Gastroesophageal sphincter (tissue), 3 donors: ENCODE measurements around the gene CDH24.

Experiments used
- POLR2A ChIP-seq, 2 donors: fragments of 450-650 bp; IDR thresholded peaks; one replicate each; pipeline ENCODE4 v1.6.1; 2017; ENCODE audit warnings: antibody characterized with exemption in 2 of 2, mild to moderate bottlenecking in 2 of 2, moderate library complexity in 1 of 2
- POLR2AphosphoS5 ChIP-seq: sonication (generic); formaldehyde crosslinking; IDR thresholded peaks from one replicate; pipeline ENCODE4 v1.6.1; 2017; ENCODE audit warnings: antibody characterized with exemption
- TF ChIP-seq, protein P1 (sequence below), 4 experiments: fragments of 200-600 bp in 2 of 4; fragments of 450-650 bp in 2 of 4; sonication (generic) in 1 of 4; IDR thresholded peaks; one replicate each; pipeline ENCODE4 v1.5.1; 2017 to 2019; ENCODE audit warnings: antibody characterized with exemption in 4 of 4, mild to moderate bottlenecking in 2 of 4, moderate library complexity in 2 of 4

DNA sequence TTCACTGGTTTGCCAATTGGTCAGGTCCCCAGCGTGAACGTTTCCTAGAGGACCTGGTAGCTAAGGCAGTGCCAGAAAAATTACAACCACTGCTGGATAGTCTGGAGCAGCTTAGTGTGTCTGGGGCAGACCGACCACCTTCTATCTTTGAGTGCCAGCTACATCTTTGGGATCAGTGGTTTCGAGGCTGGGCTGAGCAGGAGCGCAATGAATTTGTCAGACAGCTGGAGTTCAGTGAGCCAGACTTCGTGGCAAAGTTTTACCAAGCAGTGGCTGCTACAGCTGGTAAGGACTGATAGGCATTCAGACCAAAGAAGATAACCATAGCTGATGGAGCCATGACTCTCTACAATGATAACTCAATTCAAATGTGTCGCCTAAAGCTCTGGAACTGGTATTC is 40.5 kb upstream of the CDH24 start:
- TF ChIP-seq, protein P1, sequence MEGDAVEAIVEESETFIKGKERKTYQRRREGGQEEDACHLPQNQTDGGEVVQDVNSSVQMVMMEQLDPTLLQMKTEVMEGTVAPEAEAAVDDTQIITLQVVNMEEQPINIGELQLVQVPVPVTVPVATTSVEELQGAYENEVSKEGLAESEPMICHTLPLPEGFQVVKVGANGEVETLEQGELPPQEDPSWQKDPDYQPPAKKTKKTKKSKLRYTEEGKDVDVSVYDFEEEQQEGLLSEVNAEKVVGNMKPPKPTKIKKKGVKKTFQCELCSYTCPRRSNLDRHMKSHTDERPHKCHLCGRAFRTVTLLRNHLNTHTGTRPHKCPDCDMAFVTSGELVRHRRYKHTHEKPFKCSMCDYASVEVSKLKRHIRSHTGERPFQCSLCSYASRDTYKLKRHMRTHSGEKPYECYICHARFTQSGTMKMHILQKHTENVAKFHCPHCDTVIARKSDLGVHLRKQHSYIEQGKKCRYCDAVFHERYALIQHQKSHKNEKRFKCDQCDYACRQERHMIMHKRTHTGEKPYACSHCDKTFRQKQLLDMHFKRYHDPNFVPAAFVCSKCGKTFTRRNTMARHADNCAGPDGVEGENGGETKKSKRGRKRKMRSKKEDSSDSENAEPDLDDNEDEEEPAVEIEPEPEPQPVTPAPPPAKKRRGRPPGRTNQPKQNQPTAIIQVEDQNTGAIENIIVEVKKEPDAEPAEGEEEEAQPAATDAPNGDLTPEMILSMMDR (IDR thresholded peaks at IDR 0.05): no peak
- TF ChIP-seq POLR2AphosphoS5 (no peak), POLR2A (IDR thresholded peaks at IDR 0.05) (no peak)
